OCI-LY7 (cell line): Measurements from ENCODE around the gene BRSK1. TPM values are rescaled to one million over a fixed set of nuclear protein-coding genes. Genes with fewer than 3 reads are reported as not detected.

Source experiments
- BruUV-seq: library from RNA; stranded (reverse); fragments of 400-500 nt; replicated peaks from 2 replicates; lab custom pipeline; 2021; lab: Mats Ljungman, UMichigan
- CTCF ChIA-PET: fragments of 300-600 bp; sonication (Branson Sonifier 250); formaldehyde crosslinking; loops from one replicate; lab custom pipeline; 2022; ENCODE audit warnings: antibody characterized with exemption; ENCODE audit not compliant: unreplicated experiment; lab: Charles Lee
- POLR2A ChIA-PET: fragments of 300-600 bp; sonication (Branson Sonifier 250); formaldehyde crosslinking; loops from one replicate; lab custom pipeline; 2022; ENCODE audit warnings: antibody characterized with exemption; lab: Charles Lee
- DNase-seq: peaks from one replicate; pipeline ENCODE4 v3.0.0-alpha.2; 2015; ENCODE audit warnings: low spot score
- H2AFZ ChIP-seq: fragments of 200-600 bp; sonication (generic), shearing (Covaris generic); 2 replicates; pipeline ENCODE4 v1.6.1; 2014; ENCODE audit warnings: mild to moderate bottlenecking, antibody characterized with exemption, low read length, moderate library complexity
- H3K27ac ChIP-seq: fragments of 200-600 bp; sonication (generic); 2 replicates; pipeline ENCODE4 v1.5.1; 2014; ENCODE audit warnings: mixed run types, low read depth, mild to moderate bottlenecking, moderate library complexity, low read length, inconsistent platforms; ENCODE audit not compliant: poor library complexity, severe bottlenecking
- H3K36me3 ChIP-seq: fragments of 200-600 bp; sonication (generic); 2 replicates; pipeline ENCODE4 v1.6.1; 2014; ENCODE audit warnings: mild to moderate bottlenecking, antibody characterized with exemption, low read length, moderate library complexity, mixed read lengths; ENCODE audit not compliant: insufficient read depth
- H3K4me1 ChIP-seq: fragments of 200-600 bp; sonication (generic); 2 replicates; pipeline ENCODE4 v1.5.1; 2014; ENCODE audit warnings: mild to moderate bottlenecking, low read length; ENCODE audit not compliant: insufficient read depth, poor library complexity, severe bottlenecking
- H3K4me2 ChIP-seq: fragments of 200-600 bp; sonication (generic); 2 replicates; pipeline ENCODE4 v1.6.1; 2014; ENCODE audit warnings: mild to moderate bottlenecking, low read length
- H3K4me3 ChIP-seq: fragments of 200-600 bp; sonication (generic); 2 replicates; pipeline ENCODE4 v1.5.1; 2014; ENCODE audit warnings: mild to moderate bottlenecking, low read depth, low read length; ENCODE audit not compliant: poor library complexity, severe bottlenecking
- H3K79me2 ChIP-seq: fragments of 200-600 bp; sonication (generic); 2 replicates; pipeline ENCODE4 v1.6.1; 2016; ENCODE audit warnings: low read depth, mild to moderate bottlenecking, low read length, moderate library complexity, mixed read lengths; ENCODE audit not compliant: insufficient read depth
- H3K9me2 ChIP-seq: fragments of 200-600 bp; sonication (generic); 2 replicates; pipeline ENCODE4 v1.6.1; 2016; ENCODE audit warnings: mild to moderate bottlenecking, low read length, mixed read lengths; ENCODE audit not compliant: insufficient read depth
- H3K9me3 ChIP-seq: fragments of 200-600 bp; sonication (generic); 2 replicates; pipeline ENCODE4 v1.6.1; 2014; ENCODE audit warnings: mild to moderate bottlenecking, mixed run types, low read length, mixed read lengths
- H4K20me1 ChIP-seq: fragments of 200-600 bp; sonication (generic); 2 replicates; pipeline ENCODE4 v1.6.1; 2014; ENCODE audit warnings: mild to moderate bottlenecking, antibody characterized with exemption, low read length, moderate library complexity, mixed read lengths; ENCODE audit not compliant: insufficient read depth
- EZH2phosphoT487 ChIP-seq: fragments of 200-600 bp; sonication (generic); IDR thresholded peaks from 2 replicates; pipeline ENCODE4 v1.6.1; 2018; ENCODE audit warnings: low read depth, borderline replicate concordance, mild to moderate bottlenecking, mixed run types, antibody characterized with exemption, low read length, moderate library complexity, mixed read lengths
- intact Hi-C: fragments of 100-400 bp; cut with micrococcal nuclease; formaldehyde crosslinking; loops from one replicate; pipeline ENCODE4 v1.10.0; 2022; ENCODE audit not compliant: unreplicated experiment
- total RNA-seq, 2 experiments: library from RNA; depleted of rRNA in 1 of 2; stranded (reverse); fragments of >200 nt in 1 of 2; shearing (Covaris generic) in 1 of 2; gene quantifications; 2 replicates each; pipeline ENCODE4 v1.2.3, GENCODE V29; 2014 to 2022
- TF ChIP-seq, protein P1 (sequence below): fragments of 200-600 bp; sonication (generic); conservative IDR thresholded peaks from 2 replicates; pipeline ENCODE4 v1.5.1; 2014; ENCODE audit warnings: mild to moderate bottlenecking, antibody characterized with exemption, low read length, moderate library complexity, mixed read lengths

Gene BRSK1
- total RNA-seq, 2 experiments from 2014 or later = 16.1 to 23.9 TPM

GRCh38 chr19:55275851-55276719, 7.7 kb upstream of the BRSK1 start:
- DNase-seq = peak; percentile 89
- H3K4me2 ChIP-seq = peak overlapping the region; percentile 99
- H3K9me3 ChIP-seq = no peaks in the 10 kb centered on the region
- H3K4me3 ChIP-seq = peak overlapping the region; percentile 64
- intact Hi-C loops = loop anchor here (1.0 kb wide), 2 partner anchors 17 to 22 kb away; partner anchors contain the start of gene PPP6R1
- TF ChIP-seq, protein P1, sequence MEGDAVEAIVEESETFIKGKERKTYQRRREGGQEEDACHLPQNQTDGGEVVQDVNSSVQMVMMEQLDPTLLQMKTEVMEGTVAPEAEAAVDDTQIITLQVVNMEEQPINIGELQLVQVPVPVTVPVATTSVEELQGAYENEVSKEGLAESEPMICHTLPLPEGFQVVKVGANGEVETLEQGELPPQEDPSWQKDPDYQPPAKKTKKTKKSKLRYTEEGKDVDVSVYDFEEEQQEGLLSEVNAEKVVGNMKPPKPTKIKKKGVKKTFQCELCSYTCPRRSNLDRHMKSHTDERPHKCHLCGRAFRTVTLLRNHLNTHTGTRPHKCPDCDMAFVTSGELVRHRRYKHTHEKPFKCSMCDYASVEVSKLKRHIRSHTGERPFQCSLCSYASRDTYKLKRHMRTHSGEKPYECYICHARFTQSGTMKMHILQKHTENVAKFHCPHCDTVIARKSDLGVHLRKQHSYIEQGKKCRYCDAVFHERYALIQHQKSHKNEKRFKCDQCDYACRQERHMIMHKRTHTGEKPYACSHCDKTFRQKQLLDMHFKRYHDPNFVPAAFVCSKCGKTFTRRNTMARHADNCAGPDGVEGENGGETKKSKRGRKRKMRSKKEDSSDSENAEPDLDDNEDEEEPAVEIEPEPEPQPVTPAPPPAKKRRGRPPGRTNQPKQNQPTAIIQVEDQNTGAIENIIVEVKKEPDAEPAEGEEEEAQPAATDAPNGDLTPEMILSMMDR = no peak
- TF ChIP-seq EZH2phosphoT487 = no peak
- peaks cover 38% of the 10 kb centered on the region for H3K79me2 ChIP-seq
- ChIA-PET CTCF (interaction anchor here (0.6 kb wide), 1 partner anchor 142 kb away, joined by 9 read pairs; no protein-coding TSS in a partner anchor), POLR2A (interaction anchor here (0.7 to 5.0 kb wide), 5 partner anchors 14 to 349 kb away, joined by 3 to 32 read pairs (median 5); partner anchors contain the start of gene PPP6R1)
- peaks cover 70% of the 10 kb centered on the region for H3K4me1 ChIP-seq
- TSS peak; percentile 37 for BruUV-seq
- H2AFZ ChIP-seq = no peak overlapping the region
- H3K27ac ChIP-seq = peak overlapping the region; percentile 93
- H4K20me1 ChIP-seq = no peaks in the 10 kb centered on the region
- peaks cover 43% of the 10 kb centered on the region for H3K36me3 ChIP-seq
- H3K9me2 ChIP-seq = no peaks in the 10 kb centered on the region

- H3K4me2 ChIP-seq = peak overlapping the region; percentile 99
- DNase-seq = peak; percentile 73
- H3K79me2 ChIP-seq = peaks cover 38% of the 10 kb centered on the region
- no peaks in the 10 kb centered on the region for H4K20me1 ChIP-seq
- H3K9me3 ChIP-seq = no peaks in the 10 kb centered on the region
- POLR2A ChIA-PET = interaction anchor here (0.6 to 5.0 kb wide), 4 partner anchors 18 to 357 kb away, joined by 3 to 32 read pairs (median 4); partner anchors contain the start of gene PPP6R1
- intact Hi-C loops = loop anchor here (1.0 kb wide), 2 partner anchors 18 to 23 kb away; partner anchors contain the start of gene PPP6R1
- H3K27ac ChIP-seq = peak overlapping the region; percentile 93
- H3K4me3 ChIP-seq = peak overlapping the region; percentile 64
- CTCF ChIA-PET = interaction anchor here (0.6 kb wide), 1 partner anchor 143 kb away, joined by 9 read pairs; no protein-coding TSS in a partner anchor
- BruUV-seq = TSS peak; percentile 93
- H3K36me3 ChIP-seq = peaks cover 35% of the 10 kb centered on the region
- H3K4me1 ChIP-seq = peaks cover 78% of the 10 kb centered on the region
- TF ChIP-seq EZH2phosphoT487 = no peak
- TF ChIP-seq, protein P1 = no peak
- no peak overlapping the region for H2AFZ ChIP-seq
- H3K9me2 ChIP-seq = no peaks in the 10 kb centered on the region
Measured at GRCh38 chr19:55276720-55277430, 6.9 kb upstream of the BRSK1 start.
